Measurements from ENCODE around the gene SMURF2. TPM values are rescaled to one million over a fixed set of nuclear protein-coding genes. Genes with fewer than 3 reads are reported as not detected.

The SMURF2 gene
- total RNA-seq, 3 donors from 2014 or later, result 27.2 to 48.3 (median 28.6) TPM

GRCh38 chr17:64648234-64648633 lies 13.9 kb downstream of the SMURF2 start:
- intact Hi-C loops (cut with DNase I; ENCODE audit: low total_unique reads), result loop anchor here (5.0 kb wide), 1 partner anchor 296 kb away; no protein-coding TSS in a partner anchor
- no peak for DNase-seq (ENCODE audit: low spot score in 2 of 2)
- H3K9me3 ChIP-seq, result no peaks in the 10 kb centered on the region
- TF ChIP-seq POLR2A (IDR thresholded peaks at IDR 0.05) (no peak), POLR2AphosphoS5 (IDR thresholded peaks at IDR 0.05) (no peak), CTCF (IDR thresholded peaks at IDR 0.05) (no peak)
- no peak overlapping the region for H3K4me3 ChIP-seq
- no peaks in the 10 kb centered on the region for H3K36me3 ChIP-seq
- no peak overlapping the region for H3K27ac ChIP-seq
- no peaks in the 10 kb centered on the region for H3K27me3 ChIP-seq
- no peaks in the 10 kb centered on the region for H3K4me1 ChIP-seq

- Histone ChIP-seq H3K4me1 (no peaks in the 10 kb centered on the region), H3K27me3 (no peaks in the 10 kb centered on the region), H3K9me3 (no peaks in the 10 kb centered on the region), H3K36me3 (no peaks in the 10 kb centered on the region), H3K4me3 (no peak overlapping the region), H3K27ac (no peak overlapping the region)
- intact Hi-C loops (cut with DNase I; ENCODE audit: low total_unique reads), result loop anchor here (5.0 kb wide), 1 partner anchor 296 kb away; no protein-coding TSS in a partner anchor
- TF ChIP-seq POLR2A (IDR thresholded peaks at IDR 0.05) (no peak), POLR2AphosphoS5 (IDR thresholded peaks at IDR 0.05) (no peak), CTCF (IDR thresholded peaks at IDR 0.05) (no peak)
- no peak for DNase-seq (ENCODE audit: low spot score in 2 of 2)
Measured at GRCh38 chr17:64647817-64648216, 14.3 kb downstream of the SMURF2 start.

- no peaks in the 10 kb centered on the region for H3K4me1 ChIP-seq
- no peaks in the 10 kb centered on the region for H3K9me3 ChIP-seq
- H3K27ac ChIP-seq, result no peak overlapping the region
- H3K36me3 ChIP-seq, result no peaks in the 10 kb centered on the region
- intact Hi-C loops (cut with DNase I; ENCODE audit: low total_unique reads), result no loop called here
- TF ChIP-seq POLR2AphosphoS5 (IDR thresholded peaks at IDR 0.05), result no peak
- no peak for DNase-seq (ENCODE audit: low spot score in 2 of 2)
- H3K4me3 ChIP-seq, result no peak overlapping the region
- H3K27me3 ChIP-seq, result no peaks in the 10 kb centered on the region
Measured at GRCh38 chr17:64639516-64639915, 22.6 kb downstream of the SMURF2 start.

- no peak for TF ChIP-seq CTCF (IDR thresholded peaks at IDR 0.05)
- no peak for TF ChIP-seq POLR2A (IDR thresholded peaks at IDR 0.05)
- no peak for TF ChIP-seq POLR2AphosphoS5 (IDR thresholded peaks at IDR 0.05)
- H3K9me3 ChIP-seq, result no peaks in the 10 kb centered on the region
- H3K27ac ChIP-seq, result no peak overlapping the region
- intact Hi-C loops (cut with DNase I; ENCODE audit: low total_unique reads), result no loop called here
- H3K27me3 ChIP-seq, result no peaks in the 10 kb centered on the region
- no peaks in the 10 kb centered on the region for H3K4me1 ChIP-seq
- no peaks in the 10 kb centered on the region for H3K36me3 ChIP-seq
- no peak for DNase-seq (ENCODE audit: low spot score in 2 of 2)
- no peak overlapping the region for H3K4me3 ChIP-seq
Measured at GRCh38 chr17:64638552-64639203, 23.4 kb downstream of the SMURF2 start.

GRCh38 chr17:64635647-64636305 lies 26.3 kb downstream of the SMURF2 start:
- Histone ChIP-seq H3K4me1 (no peaks in the 10 kb centered on the region), H3K9me3 (no peaks in the 10 kb centered on the region), H3K4me3 (no peak overlapping the region), H3K27me3 (no peaks in the 10 kb centered on the region), H3K27ac (no peak overlapping the region), H3K36me3 (no peaks in the 10 kb centered on the region)
- no peak for TF ChIP-seq POLR2AphosphoS5 (IDR thresholded peaks at IDR 0.05)
- no peak for TF ChIP-seq POLR2A (IDR thresholded peaks at IDR 0.05)
- no peak for TF ChIP-seq CTCF (IDR thresholded peaks at IDR 0.05)
- intact Hi-C loops (cut with DNase I; ENCODE audit: low total_unique reads), result no loop called here
- no peak for DNase-seq (ENCODE audit: low spot score in 2 of 2)

Data from breast epithelium (tissue), 4 donors.